Measurements from ENCODE around the gene GRHPR. TPM values are rescaled to one million over a fixed set of nuclear protein-coding genes. Genes with fewer than 3 reads are reported as not detected.
"Not testable (repeated sequence)": the region's sequence is repeated elsewhere in the genome, so short reads cannot be mapped to it uniquely, and the experiment has no call there.

Gene GRHPR
- total RNA-seq, 2 donors from 2014 or later: 86.6 to 109 TPM

DNA sequence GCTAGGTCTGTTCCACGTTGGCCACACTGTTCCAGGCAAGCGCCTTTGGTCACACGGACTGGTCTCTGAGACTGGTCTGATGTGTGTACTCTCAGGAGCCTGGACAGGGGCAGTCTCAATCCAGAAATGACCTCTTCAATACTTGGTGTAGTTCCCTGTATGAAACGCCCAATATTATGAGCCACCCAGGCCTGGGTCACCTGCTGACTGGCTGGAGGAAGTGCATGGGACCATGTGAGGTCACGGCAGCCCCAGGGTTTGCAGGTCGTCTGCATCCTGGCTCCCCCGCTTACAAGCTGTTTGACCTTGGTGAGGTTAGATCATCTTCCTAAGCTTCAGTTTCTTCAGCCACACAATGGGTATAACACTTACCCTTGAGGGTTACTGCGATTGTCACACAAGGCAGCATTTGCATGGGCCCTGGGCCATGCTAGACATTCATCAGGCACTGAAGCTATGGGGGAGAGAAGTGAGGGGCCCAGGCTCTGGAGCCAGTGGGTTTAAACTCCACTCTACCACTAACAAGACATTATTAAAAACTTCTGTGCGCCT, 5.2 kb upstream of the GRHPR start:
- intact Hi-C loops (cut with DNase I): loop anchor here in 1 of 2 donors (10.0 kb wide), 1 partner anchor 67 kb away; the partner anchor contains the start of gene POLR1E
- DNase-seq: no peak
- ATAC-seq: no peak

DNA sequence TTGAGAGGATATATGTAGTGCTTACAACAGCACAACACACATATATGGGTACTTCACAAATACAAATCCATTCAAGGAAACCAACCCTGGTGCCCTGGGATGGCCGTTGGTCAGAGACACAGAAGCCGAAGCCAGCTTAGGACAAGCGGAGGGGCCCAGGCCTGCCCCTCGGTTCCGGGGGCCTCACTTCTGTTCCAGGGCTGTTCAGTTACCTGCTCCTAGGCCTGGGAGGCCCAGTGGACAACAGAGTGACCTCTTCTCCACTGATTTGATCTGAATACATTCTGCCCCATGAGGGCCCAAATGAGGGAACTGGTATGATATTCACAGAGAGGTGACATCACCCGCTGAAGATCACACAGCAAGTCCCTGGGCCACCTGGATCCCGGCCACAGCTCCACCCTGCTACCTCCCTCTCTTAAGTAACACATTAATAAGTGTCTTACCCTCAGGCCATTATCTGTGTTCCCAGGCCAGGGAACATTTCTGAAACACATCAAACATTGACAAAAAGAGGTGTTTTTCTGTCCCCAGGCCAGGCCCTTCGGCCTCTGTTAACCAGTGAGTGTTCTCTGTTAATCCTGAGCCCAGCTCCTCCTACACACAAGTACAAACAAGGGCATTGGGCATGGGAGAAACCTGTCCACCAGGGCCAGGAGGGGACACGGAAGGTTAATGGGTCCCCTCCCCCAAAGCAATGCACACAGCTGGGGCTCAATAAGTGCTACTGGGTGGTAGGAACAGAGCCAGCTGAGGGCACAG, 4.5 kb upstream of the GRHPR start:
- DNase-seq (no peak), ATAC-seq (no peak)
- intact Hi-C loops (cut with DNase I): loop anchor here in 1 of 2 donors (10.0 kb wide), 1 partner anchor 67 kb away; the partner anchor contains the start of gene POLR1E

- ATAC-seq (no peak), DNase-seq (no peak)
- intact Hi-C loops (cut with DNase I): loop anchor here in 1 of 2 donors (10.0 kb wide), 1 partner anchor 66 kb away; the partner anchor contains the start of gene POLR1E
Observed at GRCh38 chr9:37419204-37419603, 3.3 kb upstream of the GRHPR start.

- no peak for ATAC-seq
- no peak for DNase-seq
- intact Hi-C loops (cut with DNase I): no loop called here
Observed at GRCh38 chr9:37420271-37421215, 2.0 kb upstream of the GRHPR start.

DNA sequence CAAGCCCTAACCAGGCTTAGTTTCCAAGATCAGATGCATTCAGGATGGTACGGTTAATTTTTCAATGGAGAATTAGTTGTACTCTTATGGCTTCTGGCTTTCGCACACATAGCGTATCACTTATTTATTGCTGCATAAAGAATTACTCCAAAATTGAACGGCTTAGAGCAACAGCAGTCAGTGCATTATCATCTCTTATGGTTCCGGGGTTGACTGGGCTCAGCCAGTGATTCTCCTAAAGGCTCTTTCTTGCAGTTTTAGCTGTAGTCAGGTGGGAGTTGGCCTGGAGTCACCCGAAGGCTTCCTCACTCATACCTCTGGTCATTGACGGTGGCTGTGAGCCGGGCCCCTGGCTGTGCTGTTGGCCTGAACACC, 595 bp upstream of the GRHPR start:
- DNase-seq (no peak), ATAC-seq (peak; percentile 30 to 39)
- intact Hi-C loops (cut with DNase I): no loop called here

GRCh38 chr9:37423508-37423907, 1.0 kb downstream of the GRHPR start:
- ATAC-seq: no peak
- no peak for DNase-seq
- intact Hi-C loops (cut with DNase I): no loop called here

DNA sequence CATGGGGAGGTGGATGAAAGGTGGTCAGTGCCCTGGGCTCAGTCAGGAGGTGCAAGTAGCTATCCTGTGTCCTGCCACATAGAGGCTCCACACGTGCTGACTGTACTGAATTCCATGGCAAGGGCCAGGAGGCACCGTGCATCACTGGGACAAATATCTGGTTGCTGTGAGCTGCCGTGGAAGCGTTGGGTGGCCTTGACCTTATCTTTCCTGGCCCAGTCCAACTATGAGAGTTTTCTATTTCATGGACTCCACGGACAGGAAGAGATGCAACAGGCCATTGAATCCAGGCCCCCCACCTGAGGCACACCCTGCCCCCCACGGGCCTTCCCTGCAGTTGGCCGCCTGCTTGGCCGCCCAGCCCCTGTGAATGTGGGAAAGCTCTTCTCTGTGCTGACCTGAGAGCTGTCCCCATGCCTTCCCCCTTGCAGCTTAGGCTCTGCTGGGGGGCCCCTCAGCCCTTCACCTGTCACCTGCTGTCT, 1.7 kb downstream of the GRHPR start:
- intact Hi-C loops (cut with DNase I): no loop called here
- no peak for ATAC-seq

GRCh38 chr9:37424686-37425297, 2.3 kb downstream of the GRHPR start:
- intact Hi-C loops (cut with DNase I): no loop called here
- ATAC-seq: no peak
- DNase-seq: no peak

More for the DNA sequence above, 1.7 kb downstream of the GRHPR start:
- DNase-seq: no peak

DNA sequence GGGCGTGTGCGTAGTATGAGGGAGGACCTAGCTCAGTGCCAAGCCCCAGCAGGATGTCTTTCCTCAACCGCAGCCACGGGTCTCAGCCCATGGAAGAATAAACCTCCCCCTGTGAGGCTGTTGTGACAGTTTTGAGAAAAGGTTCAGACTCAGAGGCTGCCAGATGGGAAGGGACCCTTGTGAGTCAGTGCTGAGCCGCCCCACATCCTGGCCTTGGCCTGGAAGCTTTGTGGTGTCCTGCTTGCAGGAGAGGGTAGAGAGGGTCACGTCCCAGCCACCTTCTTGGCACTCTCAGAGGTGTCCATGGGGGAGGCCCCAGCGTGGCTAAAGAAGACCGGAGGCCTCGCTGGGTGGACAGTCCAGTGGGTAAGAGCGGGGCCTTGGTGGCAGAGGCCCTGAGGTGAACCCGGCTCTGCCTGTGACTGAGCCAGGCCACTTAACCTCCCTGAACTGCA, 2.8 kb downstream of the GRHPR start:
- peak in 1 of 2 donors; percentile 2 for ATAC-seq
- intact Hi-C loops (cut with DNase I): no loop called here

GRCh38 chr9:37426431-37426830, 3.9 kb downstream of the GRHPR start:
- ATAC-seq; intact Hi-C loops (cut with DNase I); DNase-seq: not testable (repeated sequence)

More for the DNA sequence above, 2.8 kb downstream of the GRHPR start:
- no peak for DNase-seq

GRCh38 chr9:37426846-37427245, 4.3 kb downstream of the GRHPR start:
- no peak for DNase-seq
- no peak for ATAC-seq
- intact Hi-C loops (cut with DNase I): no loop called here

- ATAC-seq (no peak), DNase-seq (no peak)
- intact Hi-C loops (cut with DNase I): no loop called here
Observed at GRCh38 chr9:37428345-37428744, 5.8 kb downstream of the GRHPR start.

DNA sequence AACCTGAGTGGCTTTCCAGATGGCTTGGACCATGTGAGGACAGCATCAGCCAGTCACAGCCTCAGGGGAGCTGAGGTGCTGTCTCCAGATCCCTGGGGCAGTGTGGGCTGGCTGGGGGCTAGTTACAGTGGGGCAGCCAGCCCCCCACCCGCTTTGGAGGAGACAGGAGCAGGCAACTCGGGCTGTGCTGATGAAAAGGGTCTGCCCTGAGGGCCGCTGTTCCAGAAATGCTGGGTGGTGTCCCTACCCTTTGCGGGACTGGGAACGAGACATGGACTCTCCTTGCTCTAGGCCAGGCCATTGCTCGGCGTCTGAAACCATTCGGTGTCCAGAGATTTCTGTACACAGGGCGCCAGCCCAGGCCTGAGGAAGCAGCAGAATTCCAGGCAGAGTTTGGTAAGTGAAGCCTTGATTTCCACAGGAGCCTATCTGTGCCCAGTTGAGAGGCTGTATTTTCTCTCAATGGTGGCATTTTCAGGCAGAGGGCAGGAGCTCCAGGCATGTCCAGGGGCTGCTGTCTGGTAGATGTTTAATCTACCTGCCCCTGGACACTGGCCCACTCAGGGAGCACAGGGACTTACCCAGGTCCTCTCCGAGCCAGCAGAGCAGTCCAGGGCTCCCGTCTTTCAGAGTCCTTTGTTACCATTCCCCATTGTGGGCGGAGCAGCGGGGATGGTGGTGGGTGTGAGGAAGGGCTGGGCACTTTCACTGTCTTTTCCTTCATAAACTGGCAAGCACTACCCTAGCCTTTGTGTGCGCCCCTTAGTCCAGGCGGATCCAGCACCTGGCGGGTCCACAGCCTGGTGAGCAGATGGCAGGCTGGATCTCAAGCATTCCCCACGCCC, 7.2 kb downstream of the GRHPR start:
- DNase-seq: no peak
- ATAC-seq: no peak
- intact Hi-C loops (cut with DNase I): no loop called here

DNA sequence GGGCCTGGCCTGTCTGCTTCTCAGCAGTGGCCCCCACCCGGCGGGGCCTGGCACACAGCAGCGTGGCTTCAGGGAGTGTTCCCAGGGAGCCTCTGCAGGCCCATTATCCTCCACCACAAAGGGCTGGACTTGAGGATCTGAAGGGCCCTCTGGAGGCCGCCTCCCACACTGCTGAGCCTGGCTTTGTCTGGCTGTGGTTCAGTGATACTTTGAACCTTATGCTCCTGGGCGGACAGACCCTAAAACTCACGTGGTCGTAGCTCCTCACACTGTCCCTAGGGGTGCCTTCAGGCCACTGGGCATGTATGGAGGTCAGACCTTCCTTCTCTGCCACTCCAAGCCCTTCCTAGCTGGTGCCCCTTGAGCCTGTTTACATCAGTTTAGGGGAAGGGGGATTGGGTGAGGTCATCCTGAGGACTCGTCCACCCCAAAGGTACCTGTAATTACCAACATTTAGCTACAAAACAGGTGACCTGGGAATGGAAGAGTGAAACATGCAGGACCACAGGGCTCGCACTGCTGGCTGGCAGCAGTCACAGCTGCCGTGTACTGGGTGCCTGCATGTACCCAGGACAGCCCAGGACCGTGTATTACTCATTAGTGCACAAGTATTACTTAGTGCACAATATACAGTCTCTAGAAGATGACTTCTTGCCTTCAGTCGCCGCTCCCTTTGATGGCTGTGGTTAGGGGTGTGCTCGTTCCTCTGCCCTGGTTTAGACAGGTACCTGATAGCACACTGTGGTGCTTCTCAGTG, 8.5 kb downstream of the GRHPR start:
- peak in 1 of 2 donors; percentile 11 for ATAC-seq
- no peak for DNase-seq
- intact Hi-C loops (cut with DNase I): no loop called here

DNA sequence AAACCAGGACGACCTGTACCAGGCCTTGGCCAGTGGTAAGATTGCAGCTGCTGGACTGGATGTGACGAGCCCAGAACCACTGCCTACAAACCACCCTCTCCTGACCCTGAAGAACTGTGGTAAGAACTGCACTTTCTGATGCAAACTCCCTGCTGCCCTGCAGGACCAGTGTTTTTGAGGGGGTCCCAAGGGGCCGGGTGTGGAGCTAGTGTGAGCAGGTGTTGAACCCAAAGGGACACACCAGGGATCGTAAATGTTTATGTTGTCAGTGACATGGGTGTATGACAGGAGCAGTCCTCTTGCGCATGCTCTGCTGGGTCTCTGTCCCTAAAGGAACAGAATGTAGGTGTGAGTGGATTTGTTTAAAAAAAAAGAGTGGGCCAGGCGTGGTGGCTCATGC, 9.5 kb downstream of the GRHPR start:
- DNase-seq (no peak), ATAC-seq (no peak)
- intact Hi-C loops (cut with DNase I): no loop called here

- no peak for DNase-seq
- ATAC-seq: peak; percentile 9 to 32
Observed at GRCh38 chr9:37433867-37434371, 11.4 kb downstream of the GRHPR start.

DNA sequence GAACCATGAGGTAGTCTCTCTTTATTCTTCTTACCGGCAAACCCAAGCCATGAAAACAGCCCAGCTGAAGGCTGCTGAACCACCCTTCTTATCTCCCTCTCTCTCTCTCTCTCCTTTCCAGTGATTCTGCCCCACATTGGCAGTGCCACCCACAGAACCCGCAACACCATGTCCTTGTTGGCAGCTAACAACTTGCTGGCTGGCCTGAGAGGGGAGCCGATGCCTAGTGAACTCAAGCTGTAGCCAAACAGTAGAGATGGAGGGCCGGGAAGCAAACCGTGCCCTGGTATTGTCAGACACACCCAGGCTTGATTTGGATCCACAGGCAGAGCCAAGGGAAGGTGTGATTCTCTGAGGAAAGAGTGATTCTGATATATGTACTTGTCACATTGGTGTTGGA, 14.0 kb downstream of the GRHPR start:
- peak; percentile 43 to 83 for ATAC-seq
- DNase-seq: no peak
- intact Hi-C loops (cut with DNase I): no loop called here

More at GRCh38 chr9:37433867-37434371, 11.4 kb downstream of the GRHPR start:
- intact Hi-C loops (cut with DNase I): no loop called here

Measured in left cardiac atrium (tissue), 4 donors.